Prostate gland (tissue), 2 donors: Measurements from ENCODE around the gene ZMIZ1. TPM values are rescaled to one million over a fixed set of nuclear protein-coding genes. Genes with fewer than 3 reads are reported as not detected.

Source experiments
- DNase-seq: peaks from one replicate; pipeline ENCODE4 v3.0.0-alpha.2; 2019; ENCODE audit warnings: low spot score
- H3K27ac ChIP-seq, 2 donors: fragments of 200-600 bp; sonication (generic); 2 replicates each; pipeline ENCODE4 v1.5.1; 2017 to 2019
- H3K27me3 ChIP-seq: fragments of 200-600 bp; sonication (generic); replicated peaks from 2 replicates; pipeline ENCODE4 v1.5.1; 2019; ENCODE audit not compliant: insufficient read depth
- H3K36me3 ChIP-seq, 2 donors: fragments of 200-600 bp; sonication (generic); 1 replicate in 1 of 2; 2 replicates in 1 of 2; pipeline versions ENCODE4 v1.5.1 to v1.8.1; 2017 to 2019
- H3K4me1 ChIP-seq: fragments of 200-600 bp; sonication (generic); replicated peaks from 2 replicates; pipeline ENCODE4 v1.5.1; 2019
- H3K4me3 ChIP-seq, 2 donors: fragments of 200-600 bp; sonication (generic); 2 replicates each; pipeline ENCODE4 v1.5.1; 2017 to 2019
- H3K9me3 ChIP-seq: fragments of 200-600 bp; sonication (generic); 2 replicates; pipeline ENCODE4 v1.5.1; 2017
- CTCF ChIP-seq, 4 experiments: fragments of 200-600 bp in 2 of 4; fragments of 450-650 bp in 2 of 4; sonication (generic) in 2 of 4; IDR thresholded peaks; 1 replicate in 3 of 4; 2 replicates in 1 of 4; pipeline ENCODE4 v1.5.1; 2016 to 2019; ENCODE audit warnings: antibody characterized with exemption in 4 of 4, mild to moderate bottlenecking in 2 of 4, moderate library complexity in 2 of 4
- POLR2A ChIP-seq: fragments of 450-650 bp; IDR thresholded peaks from one replicate; pipeline ENCODE4 v1.6.1; 2016; ENCODE audit warnings: antibody characterized with exemption, mild to moderate bottlenecking
- POLR2AphosphoS5 ChIP-seq: sonication (generic); formaldehyde crosslinking; IDR thresholded peaks from one replicate; pipeline ENCODE4 v1.6.1; 2017; ENCODE audit warnings: antibody characterized with exemption
- WGBS: methylation state at CpG from one replicate; pipeline ENCODE4 v1.1.5; 2018; 5-methylcytosine and 5-hydroxymethylcytosine counted together
- intact Hi-C: fragments of 100-400 bp; cut with DNase I; formaldehyde crosslinking; loops from one replicate; pipeline ENCODE4 v1.14.2; 2022
- total RNA-seq, 2 donors: library from RNA; depleted of rRNA; stranded (reverse); fragments of >200 nt; gene quantifications; one replicate each; pipeline ENCODE4 v1.1.0, GENCODE V29; 2016

ZMIZ1 gene
- total RNA-seq, 2 donors from 2014 or later = 69.6 to 78.5 TPM

DNA sequence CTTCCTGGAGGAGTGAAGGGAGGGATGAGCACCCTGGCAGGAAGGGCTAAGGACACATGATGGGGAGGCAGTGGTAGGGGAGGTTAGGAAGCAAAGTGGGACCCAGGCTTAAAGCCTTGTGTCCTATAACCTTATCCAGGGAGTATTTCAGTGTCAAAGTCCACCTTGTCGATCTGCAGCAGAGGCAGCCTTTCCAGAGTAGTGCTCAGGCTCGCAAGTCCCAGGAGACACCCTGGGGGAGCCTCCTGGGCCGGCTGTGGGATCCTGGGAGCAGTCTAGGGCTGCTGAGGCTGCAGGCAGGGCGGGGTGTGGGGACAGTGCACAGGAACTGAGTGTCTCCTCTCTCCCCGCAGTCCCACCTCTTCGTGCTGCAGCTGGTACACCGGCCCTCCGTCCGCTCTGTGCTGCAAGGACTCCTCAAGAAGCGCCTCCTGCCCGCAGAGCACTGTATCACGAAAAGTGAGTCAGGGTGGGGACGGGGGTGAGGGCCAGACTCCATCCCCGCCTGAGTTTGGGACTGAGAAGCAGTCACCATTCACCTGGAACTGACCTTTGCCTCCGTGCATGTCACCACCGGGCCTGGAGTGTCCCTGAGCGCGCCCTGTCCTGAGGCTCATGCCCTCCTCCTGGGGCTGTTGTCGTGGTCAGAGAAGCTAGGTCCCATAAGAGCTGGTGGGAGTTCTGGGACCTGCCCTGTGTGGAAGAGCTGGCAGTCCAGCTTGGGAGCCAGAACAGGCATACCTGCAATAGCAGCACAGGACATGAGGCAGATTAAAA lies 233.2 kb downstream of the ZMIZ1 start:
- peaks cover 33 to 68% of the 10 kb centered on the region in 2 donors for H3K36me3 ChIP-seq
- TF ChIP-seq POLR2AphosphoS5 = no peak
- no peak for TF ChIP-seq POLR2A
- no peak for TF ChIP-seq CTCF (IDR thresholded peaks at IDR 0.05)
- 94% methylated on average over 17 of the region's 19 CpGs for WGBS
- intact Hi-C loops = no loop called here
- H3K9me3 ChIP-seq = no peaks in the 10 kb centered on the region
- H3K4me1 ChIP-seq = no peaks in the 10 kb centered on the region
- no peak overlapping the region for H3K27ac ChIP-seq
- no peak for DNase-seq
- H3K4me3 ChIP-seq = no peak overlapping the region
- H3K27me3 ChIP-seq = no peaks in the 10 kb centered on the region

- H3K4me1 ChIP-seq = no peaks in the 10 kb centered on the region
- H3K27ac ChIP-seq = no peak overlapping the region
- H3K9me3 ChIP-seq = no peaks in the 10 kb centered on the region
- intact Hi-C loops = no loop called here
- H3K36me3 ChIP-seq = peaks cover 35 to 53% of the 10 kb centered on the region in 2 donors
- no peaks in the 10 kb centered on the region for H3K27me3 ChIP-seq
- 83% methylated on average over 24 of the region's 25 CpGs for WGBS
- no peak for TF ChIP-seq POLR2AphosphoS5
- TF ChIP-seq CTCF (IDR thresholded peaks at IDR 0.05) = no peak
- no peak for TF ChIP-seq POLR2A
- DNase-seq = no peak
- H3K4me3 ChIP-seq = no peak overlapping the region
Measured at GRCh38 chr10:79303631-79304478, 235.1 kb downstream of the ZMIZ1 start.

DNA sequence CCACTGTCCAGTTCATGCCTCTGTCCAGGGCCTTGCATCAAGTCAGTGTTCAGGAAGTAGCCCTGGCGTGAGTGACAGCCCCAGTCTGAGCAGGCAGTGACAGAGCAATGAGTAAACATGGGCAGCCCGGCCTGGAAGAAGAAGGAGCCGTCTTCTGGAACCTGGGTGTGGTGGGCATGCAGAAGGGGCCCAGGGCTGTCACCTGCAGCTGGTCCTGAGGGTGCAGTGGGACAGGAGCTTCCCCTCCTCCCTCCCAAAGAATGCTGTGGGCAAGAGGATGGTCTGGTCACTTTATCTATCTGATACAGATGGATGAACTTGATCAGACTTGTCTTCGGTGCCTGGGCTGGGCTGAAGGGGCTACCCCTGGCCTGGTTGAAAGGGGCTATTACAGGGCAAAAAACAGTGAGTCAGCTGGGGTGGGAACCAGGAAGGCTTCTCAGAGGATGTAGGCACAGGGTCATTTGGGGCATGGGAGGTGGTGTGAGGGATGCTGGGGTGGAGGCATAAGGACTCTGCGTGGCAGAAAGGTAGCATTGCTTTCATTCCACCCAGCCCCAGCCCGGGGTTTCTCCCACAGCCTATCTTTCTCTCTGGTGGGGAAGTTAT lies 235.8 kb downstream of the ZMIZ1 start:
- Histone ChIP-seq H3K9me3 (no peaks in the 10 kb centered on the region), H3K27me3 (no peaks in the 10 kb centered on the region), H3K27ac (no peak overlapping the region), H3K36me3 (peaks cover 38 to 57% of the 10 kb centered on the region in 2 donors), H3K4me3 (no peak overlapping the region), H3K4me1 (no peaks in the 10 kb centered on the region)
- WGBS = 80% methylated on average over 6 of the region's 6 CpGs
- no peak for TF ChIP-seq POLR2A
- no peak for DNase-seq
- intact Hi-C loops = no loop called here

GRCh38 chr10:79305515-79305914 lies 236.7 kb downstream of the ZMIZ1 start:
- TF ChIP-seq POLR2AphosphoS5 (no peak), POLR2A (no peak), CTCF (IDR thresholded peaks at IDR 0.05) (no peak)
- Histone ChIP-seq H3K4me1 (no peaks in the 10 kb centered on the region), H3K27me3 (no peaks in the 10 kb centered on the region), H3K9me3 (no peaks in the 10 kb centered on the region), H3K27ac (no peak overlapping the region), H3K4me3 (no peak overlapping the region), H3K36me3 (peaks cover 32 to 55% of the 10 kb centered on the region in 2 donors)
- intact Hi-C loops = no loop called here
- WGBS = 77% methylated on average over 8 of the region's 8 CpGs
- DNase-seq = no peak

DNA sequence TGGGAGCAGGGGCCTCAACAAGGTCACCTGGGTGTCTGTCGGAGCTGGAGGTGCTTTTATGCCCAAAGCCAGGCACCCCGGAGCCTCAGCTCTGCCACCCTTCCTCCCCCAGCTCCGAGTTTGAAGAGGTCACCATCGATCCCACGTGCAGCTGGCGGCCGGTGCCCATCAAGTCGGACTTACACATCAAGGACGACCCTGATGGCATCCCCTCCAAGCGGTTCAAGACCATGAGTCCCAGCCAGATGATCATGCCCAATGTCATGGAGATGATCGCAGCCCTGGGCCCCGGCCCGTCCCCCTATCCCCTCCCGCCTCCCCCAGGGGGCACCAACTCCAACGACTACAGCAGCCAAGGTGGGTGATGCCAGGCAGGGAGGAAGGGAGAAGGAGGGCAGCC lies 237.2 kb downstream of the ZMIZ1 start:
- intact Hi-C loops = no loop called here
- Histone ChIP-seq H3K36me3 (peaks cover 28 to 55% of the 10 kb centered on the region in 2 donors), H3K4me3 (no peak overlapping the region), H3K27me3 (no peaks in the 10 kb centered on the region), H3K9me3 (no peaks in the 10 kb centered on the region), H3K27ac (no peak overlapping the region), H3K4me1 (no peaks in the 10 kb centered on the region)
- DNase-seq = no peak
- no peak for TF ChIP-seq CTCF (IDR thresholded peaks at IDR 0.05)
- TF ChIP-seq POLR2A = no peak
- TF ChIP-seq POLR2AphosphoS5 = no peak
- 90% methylated on average over 15 of the region's 15 CpGs for WGBS
